Measurements from ENCODE around the gene MAGI2. TPM values are rescaled to one million over a fixed set of nuclear protein-coding genes. Genes with fewer than 3 reads are reported as not detected.

MAGI2 gene
- total and polyA plus RNA-seq, 2 of the 13 experiments (the other 11 are each of a cell fraction or from before 2014, with no cell fraction given), result 1.5 to 3.8 TPM

DNA sequence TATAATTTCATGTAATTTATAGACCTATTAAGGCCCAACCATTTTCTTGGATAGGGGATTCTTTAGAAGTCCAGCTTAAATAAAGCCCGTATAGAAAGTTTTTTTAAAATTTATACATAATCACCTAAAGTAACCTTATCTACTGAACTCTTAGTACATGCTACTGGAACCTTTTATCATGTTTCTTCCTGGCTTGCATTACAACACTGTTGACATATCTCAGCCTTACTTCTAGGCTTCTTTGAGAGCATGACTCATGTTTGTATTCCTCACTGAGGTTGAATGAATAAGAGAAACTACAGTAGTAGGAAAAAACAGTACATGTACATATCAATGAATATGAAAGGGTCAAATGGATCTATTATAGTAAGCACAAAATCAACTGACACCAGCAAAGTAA lies 8.2 kb upstream of the MAGI2 start (continued):
- TF ChIP-seq, protein P1, sequence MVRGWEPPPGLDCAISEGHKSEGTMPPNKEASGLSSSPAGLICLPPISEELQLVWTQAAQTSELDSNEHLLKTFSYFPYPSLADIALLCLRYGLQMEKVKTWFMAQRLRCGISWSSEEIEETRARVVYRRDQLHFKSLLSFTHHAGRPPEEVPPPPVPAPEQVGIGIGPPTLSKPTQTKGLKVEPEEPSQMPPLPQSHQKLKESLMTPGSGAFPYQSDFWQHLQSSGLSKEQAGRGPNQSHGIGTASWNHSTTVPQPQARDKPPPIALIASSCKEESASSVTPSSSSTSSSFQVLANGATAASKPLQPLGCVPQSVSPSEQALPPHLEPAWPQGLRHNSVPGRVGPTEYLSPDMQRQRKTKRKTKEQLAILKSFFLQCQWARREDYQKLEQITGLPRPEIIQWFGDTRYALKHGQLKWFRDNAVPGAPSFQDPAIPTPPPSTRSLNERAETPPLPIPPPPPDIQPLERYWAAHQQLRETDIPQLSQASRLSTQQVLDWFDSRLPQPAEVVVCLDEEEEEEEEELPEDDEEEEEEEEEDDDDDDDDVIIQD (CRISPR knock-in tag; IDR thresholded peaks at IDR 0.05; ENCODE audit: low read depth), result peak; percentile 71; the same call in 1 of the 2 replicates
- TF ChIP-seq HMG20A (CRISPR knock-in tag; IDR thresholded peaks at IDR 0.05; ENCODE audit: borderline replicate concordance) (peak; percentile 85; the same call in 1 of the 2 replicates), BRCA1 (CRISPR knock-in tag; IDR thresholded peaks at IDR 0.05) (no peak), ZNF781 (CRISPR knock-in tag; IDR thresholded peaks at IDR 0.05; ENCODE audit: borderline replicate concordance, not compliant biosample characterization) (no peak), ZNF44 (CRISPR knock-in tag; IDR thresholded peaks at IDR 0.05) (no peak), MXI1 (IDR thresholded peaks at IDR 0.05; ENCODE audit: borderline replicate concordance, low read depth, low read length) (no peak), GLI4 (CRISPR knock-in tag; IDR thresholded peaks at IDR 0.05; ENCODE audit: borderline replicate concordance) (no peak), NFE2L2 (IDR thresholded peaks at IDR 0.05; ENCODE audit: low read length) (no peak), ZNF496 (CRISPR knock-in tag; IDR thresholded peaks at IDR 0.05; ENCODE audit: insufficient replicate concordance) (no peak), PAWR (CRISPR knock-in tag; IDR thresholded peaks at IDR 0.05; ENCODE audit: borderline replicate concordance) (no peak), GATAD1 (CRISPR knock-in tag; IDR thresholded peaks at IDR 0.05) (no peak), ZNF34 (CRISPR knock-in tag; IDR thresholded peaks at IDR 0.05; ENCODE audit: borderline replicate concordance) (no peak), NR3C1 (CRISPR knock-in tag; IDR thresholded peaks at IDR 0.05) (no peak), NBN (conservative IDR thresholded peaks at IDR 0.05) (no peak), CREM (IDR thresholded peaks at IDR 0.05) (peak; percentile 60; the same call in 1 of the 2 replicates), CREM (CRISPR knock-in tag; IDR thresholded peaks at IDR 0.05) (no peak), NFYC (CRISPR knock-in tag; IDR thresholded peaks at IDR 0.05) (no peak), NCOA2 (CRISPR knock-in tag; IDR thresholded peaks at IDR 0.05) (peak; percentile 88), RFX1 (IDR thresholded peaks at IDR 0.05) (no peak), CENPX (CRISPR knock-in tag; IDR thresholded peaks at IDR 0.05) (no peak), KDM4B (CRISPR knock-in tag; IDR thresholded peaks at IDR 0.05) (no peak), RCOR2 (CRISPR knock-in tag; IDR thresholded peaks at IDR 0.05) (no peak), PAX8 (CRISPR knock-in tag; IDR thresholded peaks at IDR 0.05; ENCODE audit: borderline replicate concordance) (no peak), ZNF30 (CRISPR knock-in tag; IDR thresholded peaks at IDR 0.05) (no peak), ZNF180 (CRISPR knock-in tag; IDR thresholded peaks at IDR 0.05; ENCODE audit: borderline replicate concordance, low read depth) (no peak), REPIN1 (CRISPR knock-in tag; IDR thresholded peaks at IDR 0.05; ENCODE audit: borderline replicate concordance, low read depth) (no peak), ZNF83 (CRISPR knock-in tag; IDR thresholded peaks at IDR 0.05; ENCODE audit: borderline replicate concordance) (no peak)
- TF ChIP-seq, protein P2, sequence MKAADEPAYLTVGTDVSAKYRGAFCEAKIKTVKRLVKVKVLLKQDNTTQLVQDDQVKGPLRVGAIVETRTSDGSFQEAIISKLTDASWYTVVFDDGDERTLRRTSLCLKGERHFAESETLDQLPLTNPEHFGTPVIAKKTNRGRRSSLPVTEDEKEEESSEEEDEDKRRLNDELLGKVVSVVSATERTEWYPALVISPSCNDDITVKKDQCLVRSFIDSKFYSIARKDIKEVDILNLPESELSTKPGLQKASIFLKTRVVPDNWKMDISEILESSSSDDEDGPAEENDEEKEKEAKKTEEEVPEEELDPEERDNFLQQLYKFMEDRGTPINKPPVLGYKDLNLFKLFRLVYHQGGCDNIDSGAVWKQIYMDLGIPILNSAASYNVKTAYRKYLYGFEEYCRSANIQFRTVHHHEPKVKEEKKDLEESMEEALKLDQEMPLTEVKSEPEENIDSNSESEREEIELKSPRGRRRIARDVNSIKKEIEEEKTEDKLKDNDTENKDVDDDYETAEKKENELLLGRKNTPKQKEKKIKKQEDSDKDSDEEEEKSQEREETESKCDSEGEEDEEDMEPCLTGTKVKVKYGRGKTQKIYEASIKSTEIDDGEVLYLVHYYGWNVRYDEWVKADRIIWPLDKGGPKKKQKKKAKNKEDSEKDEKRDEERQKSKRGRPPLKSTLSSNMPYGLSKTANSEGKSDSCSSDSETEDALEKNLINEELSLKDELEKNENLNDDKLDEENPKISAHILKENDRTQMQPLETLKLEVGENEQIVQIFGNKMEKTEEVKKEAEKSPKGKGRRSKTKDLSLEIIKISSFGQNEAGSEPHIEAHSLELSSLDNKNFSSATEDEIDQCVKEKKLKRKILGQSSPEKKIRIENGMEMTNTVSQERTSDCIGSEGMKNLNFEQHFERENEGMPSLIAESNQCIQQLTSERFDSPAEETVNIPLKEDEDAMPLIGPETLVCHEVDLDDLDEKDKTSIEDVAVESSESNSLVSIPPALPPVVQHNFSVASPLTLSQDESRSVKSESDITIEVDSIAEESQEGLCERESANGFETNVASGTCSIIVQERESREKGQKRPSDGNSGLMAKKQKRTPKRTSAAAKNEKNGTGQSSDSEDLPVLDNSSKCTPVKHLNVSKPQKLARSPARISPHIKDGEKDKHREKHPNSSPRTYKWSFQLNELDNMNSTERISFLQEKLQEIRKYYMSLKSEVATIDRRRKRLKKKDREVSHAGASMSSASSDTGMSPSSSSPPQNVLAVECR (CRISPR knock-in tag; IDR thresholded peaks at IDR 0.05; ENCODE audit: borderline replicate concordance), result no peak
- TF ChIP-seq, protein P3, sequence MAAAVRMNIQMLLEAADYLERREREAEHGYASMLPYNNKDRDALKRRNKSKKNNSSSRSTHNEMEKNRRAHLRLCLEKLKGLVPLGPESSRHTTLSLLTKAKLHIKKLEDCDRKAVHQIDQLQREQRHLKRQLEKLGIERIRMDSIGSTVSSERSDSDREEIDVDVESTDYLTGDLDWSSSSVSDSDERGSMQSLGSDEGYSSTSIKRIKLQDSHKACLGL (CRISPR knock-in tag; IDR thresholded peaks at IDR 0.05), result no peak
